NCI-H1694 treated with DMSO at 0.1 percent for 48 hours (cell line): Measurements from ENCODE around the gene VMP1.
"Not testable (repeated sequence)": the region's sequence is repeated elsewhere in the genome, so short reads cannot be mapped to it uniquely, and the experiment has no call there.

ENCODE experiments used
- DNase-seq: peaks from one replicate; lab custom pipeline; 2025; lab: John Stamatoyannopoulos, UW

VMP1 gene

GRCh38 chr17:59780548-59780947, 73.1 kb downstream of the VMP1 start:
- DNase-seq: not testable (repeated sequence)

GRCh38 chr17:59783221-59784047, 76.0 kb downstream of the VMP1 start:
- DNase-seq: no peak

- DNase-seq: no peak
Measured at GRCh38 chr17:59785091-59785799, 77.8 kb downstream of the VMP1 start.

GRCh38 chr17:59786213-59786535, 78.7 kb downstream of the VMP1 start:
- DNase-seq: no peak

- peak; percentile 17 for DNase-seq
Measured at GRCh38 chr17:59786536-59787319, 79.3 kb downstream of the VMP1 start.

GRCh38 chr17:59789849-59790248, 82.4 kb downstream of the VMP1 start:
- not testable (repeated sequence) for DNase-seq

GRCh38 chr17:59790418-59790817, 83.0 kb downstream of the VMP1 start:
- not testable (repeated sequence) for DNase-seq

GRCh38 chr17:59790910-59791309, 83.5 kb downstream of the VMP1 start:
- no peak for DNase-seq

- no peak for DNase-seq
Measured at GRCh38 chr17:59791603-59792457, 84.4 kb downstream of the VMP1 start.

- DNase-seq: not testable (repeated sequence)
Measured at GRCh38 chr17:59792458-59792823, 85.0 kb downstream of the VMP1 start.

- DNase-seq: no peak
Measured at GRCh38 chr17:59793205-59793604, 85.8 kb downstream of the VMP1 start.

- no peak for DNase-seq
Measured at GRCh38 chr17:59796138-59796537, 88.7 kb downstream of the VMP1 start.

- DNase-seq: no peak
Measured at GRCh38 chr17:59796785-59797205, 89.3 kb downstream of the VMP1 start.

GRCh38 chr17:59798111-59798510, 90.7 kb downstream of the VMP1 start:
- no peak for DNase-seq

GRCh38 chr17:59800530-59800942, 93.1 kb downstream of the VMP1 start:
- DNase-seq: no peak

GRCh38 chr17:59802160-59802559, 94.7 kb downstream of the VMP1 start:
- DNase-seq: no peak

GRCh38 chr17:59804901-59805465, 97.5 kb downstream of the VMP1 start:
- no peak for DNase-seq

GRCh38 chr17:59806322-59806721, 98.9 kb downstream of the VMP1 start:
- not testable (repeated sequence) for DNase-seq

- DNase-seq: no peak
Measured at GRCh38 chr17:59807892-59808509, 100.5 kb downstream of the VMP1 start.

- no peak for DNase-seq
Measured at GRCh38 chr17:59810894-59811153, 103.4 kb downstream of the VMP1 start.

- no peak for DNase-seq
Measured at GRCh38 chr17:59811209-59811608, 103.8 kb downstream of the VMP1 start.
